ENCODE data around the gene KDM5A.
"Not testable (repeated sequence)": the region's sequence is repeated elsewhere in the genome, so short reads cannot be mapped to it uniquely, and the experiment has no call there.

The KDM5A gene

DNA sequence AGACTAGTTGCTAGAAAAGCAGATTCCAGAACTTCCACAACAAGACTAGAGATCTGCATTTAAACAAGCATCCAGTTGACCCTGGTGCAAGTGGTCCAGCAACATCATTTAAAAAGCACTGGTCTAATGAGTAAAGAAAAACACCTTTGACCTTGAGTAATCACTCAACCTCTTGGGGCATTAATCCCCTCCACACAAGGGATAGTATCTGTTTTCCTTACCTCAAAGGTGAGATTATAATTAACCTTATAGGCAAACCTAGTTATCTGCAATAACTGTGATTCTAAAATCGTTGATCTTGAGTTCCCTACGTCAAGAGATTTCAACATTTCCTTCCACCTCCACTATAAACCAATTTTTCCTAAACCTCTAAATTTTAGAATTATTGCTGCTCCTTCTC is 1.1 kb downstream of the KDM5A start:
- H3K27ac ChIP-seq (ENCODE audit: insufficient read depth, low read depth, low read length, poor library complexity, severe bottlenecking) = no peak overlapping the region
- no peaks in the 10 kb centered on the region for H3K4me1 ChIP-seq (ENCODE audit: control insufficient read depth, insufficient read depth, low read length)
- no peaks in the 10 kb centered on the region for H3K9me3 ChIP-seq (ENCODE audit: control insufficient read depth, low read length)
- WGBS, 2 experiments = 23 to 25% methylated on average over 2 of the region's 2 CpGs
- peak overlapping the region; percentile 85 for H3K4me3 ChIP-seq (ENCODE audit: insufficient read depth, low read depth, low read length)
- no peaks in the 10 kb centered on the region for H3K27me3 ChIP-seq (ENCODE audit: control insufficient read depth, insufficient read depth, low read length, poor library complexity, severe bottlenecking)
- no peaks in the 10 kb centered on the region for H3K36me3 ChIP-seq (ENCODE audit: control insufficient read depth, insufficient read depth, low read length)

DNA sequence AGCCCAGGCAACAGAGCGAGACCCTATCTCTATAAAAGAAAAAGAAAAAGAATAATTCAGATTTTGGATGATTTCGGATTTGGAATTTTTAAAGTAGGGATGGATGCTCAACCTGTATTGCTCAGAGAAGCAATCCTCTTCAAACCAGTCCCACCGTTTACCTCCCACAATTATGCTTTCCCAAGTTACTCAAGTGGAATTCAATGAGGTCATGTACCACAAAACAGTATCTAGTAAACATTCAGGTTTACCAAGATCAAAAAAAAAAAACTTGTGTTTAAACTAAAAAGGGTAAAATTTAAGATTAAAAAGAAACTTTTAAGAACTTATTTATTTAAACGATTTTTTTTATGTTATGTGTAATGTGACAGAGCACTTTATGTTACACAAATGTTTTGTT is 2.5 kb downstream of the KDM5A start:
- no peak overlapping the region for H3K4me3 ChIP-seq (ENCODE audit: insufficient read depth, low read depth, low read length)
- no peaks in the 10 kb centered on the region for H3K36me3 ChIP-seq (ENCODE audit: control insufficient read depth, insufficient read depth, low read length)
- no peak overlapping the region for H3K27ac ChIP-seq (ENCODE audit: insufficient read depth, low read depth, low read length, poor library complexity, severe bottlenecking)
- no peaks in the 10 kb centered on the region for H3K27me3 ChIP-seq (ENCODE audit: control insufficient read depth, insufficient read depth, low read length, poor library complexity, severe bottlenecking)
- WGBS, 2 experiments = 82 to 92% methylated on average over 4 of the region's 4 CpGs
- no peaks in the 10 kb centered on the region for H3K4me1 ChIP-seq (ENCODE audit: control insufficient read depth, insufficient read depth, low read length)
- H3K9me3 ChIP-seq (ENCODE audit: control insufficient read depth, low read length) = no peaks in the 10 kb centered on the region

DNA sequence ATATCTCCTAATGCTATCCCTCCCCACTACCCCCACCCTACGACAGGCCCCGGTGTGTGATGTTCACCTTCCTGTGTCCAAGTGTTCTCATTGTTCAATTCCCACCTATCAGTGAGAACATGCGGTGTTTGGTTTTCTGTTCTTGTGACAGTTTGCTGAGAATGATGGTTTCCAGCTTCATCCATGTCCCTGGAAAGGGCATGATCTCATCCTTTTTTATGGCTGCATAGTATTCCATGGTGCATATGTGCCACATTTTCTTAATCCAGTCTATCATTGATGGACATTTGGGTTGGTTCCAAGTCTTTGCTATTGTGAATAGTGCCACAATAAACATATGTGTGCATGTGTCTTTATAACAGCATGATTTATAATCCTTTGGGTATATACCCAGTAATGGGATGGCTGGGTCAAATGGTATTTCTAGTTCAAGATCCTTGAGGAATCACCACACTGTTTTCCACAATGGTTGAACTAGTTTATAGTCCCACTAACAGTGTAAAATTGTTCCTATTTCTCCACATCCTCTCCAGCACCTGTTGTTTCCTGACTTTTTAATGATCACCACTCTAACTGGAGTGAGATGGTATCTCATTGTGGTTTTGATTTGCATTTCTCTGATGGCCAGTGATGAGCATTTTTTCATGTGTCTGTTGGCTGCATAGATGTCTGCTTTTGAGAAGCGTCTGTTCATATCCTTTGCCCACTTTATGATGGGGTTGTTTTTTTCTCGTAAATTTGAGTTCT is 18.2 kb downstream of the KDM5A start:
- peaks cover 25% of the 10 kb centered on the region for H3K36me3 ChIP-seq (ENCODE audit: control insufficient read depth, insufficient read depth, low read length)
- H3K4me1 ChIP-seq (ENCODE audit: control insufficient read depth, insufficient read depth, low read length); H3K27me3 ChIP-seq (ENCODE audit: control insufficient read depth, insufficient read depth, low read length, poor library complexity, severe bottlenecking); H3K4me3 ChIP-seq (ENCODE audit: insufficient read depth, low read depth, low read length); H3K9me3 ChIP-seq (ENCODE audit: control insufficient read depth, low read length); H3K27ac ChIP-seq (ENCODE audit: insufficient read depth, low read depth, low read length, poor library complexity, severe bottlenecking): not testable (repeated sequence)
- WGBS, 2 experiments = 96 to 97% methylated on average over 3 to 4 of the region's 5 CpGs

DNA sequence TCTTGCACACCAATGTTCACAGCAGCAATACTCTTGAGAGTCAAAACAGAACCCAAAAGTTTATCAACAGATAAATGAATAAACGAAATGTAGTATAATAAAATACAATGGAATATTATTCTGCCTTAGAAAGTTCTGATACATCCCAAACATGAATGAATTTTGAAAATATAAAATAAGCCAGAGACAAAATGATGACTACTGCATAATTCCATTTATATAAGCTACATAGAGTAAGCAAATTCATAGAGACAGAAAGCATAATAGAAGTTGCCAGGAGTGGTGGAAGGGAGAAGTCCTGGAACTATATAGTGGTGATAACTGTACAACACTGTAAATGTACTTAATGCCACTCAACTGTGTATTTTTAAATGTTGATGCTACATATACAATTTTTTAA is 21.1 kb downstream of the KDM5A start:
- no peaks in the 10 kb centered on the region for H3K9me3 ChIP-seq (ENCODE audit: control insufficient read depth, low read length)
- H3K36me3 ChIP-seq (ENCODE audit: control insufficient read depth, insufficient read depth, low read length) = peaks cover 31% of the 10 kb centered on the region
- H3K27me3 ChIP-seq (ENCODE audit: control insufficient read depth, insufficient read depth, low read length, poor library complexity, severe bottlenecking) = no peaks in the 10 kb centered on the region
- WGBS, 2 experiments = no CpG with 5 or more reads among the region's 1 CpG
- H3K27ac ChIP-seq (ENCODE audit: insufficient read depth, low read depth, low read length, poor library complexity, severe bottlenecking) = no peak overlapping the region
- H3K4me1 ChIP-seq (ENCODE audit: control insufficient read depth, insufficient read depth, low read length) = no peaks in the 10 kb centered on the region
- no peak overlapping the region for H3K4me3 ChIP-seq (ENCODE audit: insufficient read depth, low read depth, low read length)

DNA sequence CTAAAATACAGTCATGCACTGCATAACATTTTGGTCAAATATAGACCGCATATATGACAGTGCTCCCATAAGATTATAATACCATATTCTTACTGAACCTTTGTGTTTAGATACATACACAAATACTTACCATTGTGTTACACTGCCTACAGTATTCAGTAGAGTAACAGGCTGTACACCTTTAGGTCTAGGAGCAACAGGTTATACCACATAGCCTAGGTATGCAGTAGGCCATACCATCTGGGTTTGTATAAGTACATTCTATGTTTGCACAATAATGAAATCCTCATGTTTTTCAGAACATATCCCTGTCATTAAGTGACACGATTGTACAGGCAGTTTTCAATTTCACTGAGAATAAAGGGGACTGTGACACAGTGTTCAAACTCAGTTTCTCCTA is 22.3 kb downstream of the KDM5A start:
- 85 to 94% methylated on average over 1 to 2 of the region's 2 CpGs for WGBS, 2 experiments
- peaks cover 39% of the 10 kb centered on the region for H3K36me3 ChIP-seq (ENCODE audit: control insufficient read depth, insufficient read depth, low read length)

DNA sequence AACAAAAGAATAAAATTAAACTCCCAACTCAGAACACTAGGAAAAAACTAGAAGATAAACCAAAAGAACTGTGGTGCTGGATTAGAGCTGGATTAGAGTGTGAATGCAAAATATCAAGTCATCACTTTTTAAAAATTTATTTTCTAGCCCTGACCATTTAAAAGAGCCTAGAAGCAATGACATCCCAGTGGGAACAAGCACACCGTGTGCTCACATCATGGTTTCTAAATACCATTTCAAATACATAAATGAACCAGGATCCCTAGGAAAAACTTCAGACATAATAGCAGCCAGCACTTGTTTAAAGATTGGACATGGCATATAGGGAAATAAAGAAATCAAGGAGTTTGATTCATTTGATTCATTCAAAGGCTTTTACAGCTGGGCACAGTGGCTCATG is 30.0 kb downstream of the KDM5A start:
- Histone ChIP-seq H3K4me1 (ENCODE audit: control insufficient read depth, insufficient read depth, low read length) (no peaks in the 10 kb centered on the region), H3K4me3 (ENCODE audit: insufficient read depth, low read depth, low read length) (no peak overlapping the region), H3K27ac (ENCODE audit: insufficient read depth, low read depth, low read length, poor library complexity, severe bottlenecking) (no peak overlapping the region), H3K9me3 (ENCODE audit: control insufficient read depth, low read length) (no peaks in the 10 kb centered on the region), H3K27me3 (ENCODE audit: control insufficient read depth, insufficient read depth, low read length, poor library complexity, severe bottlenecking) (no peaks in the 10 kb centered on the region), H3K36me3 (ENCODE audit: control insufficient read depth, insufficient read depth, low read length) (peaks cover 43% of the 10 kb centered on the region)
- WGBS, 2 experiments = 97 to 100% methylated on average over 1 of the region's 1 CpG

More for the DNA sequence above, 22.3 kb downstream of the KDM5A start:
- Histone ChIP-seq H3K9me3 (ENCODE audit: control insufficient read depth, low read length) (no peaks in the 10 kb centered on the region), H3K27me3 (ENCODE audit: control insufficient read depth, insufficient read depth, low read length, poor library complexity, severe bottlenecking) (no peaks in the 10 kb centered on the region), H3K27ac (ENCODE audit: insufficient read depth, low read depth, low read length, poor library complexity, severe bottlenecking) (no peak overlapping the region), H3K4me1 (ENCODE audit: control insufficient read depth, insufficient read depth, low read length) (no peaks in the 10 kb centered on the region), H3K4me3 (ENCODE audit: insufficient read depth, low read depth, low read length) (no peak overlapping the region)

DNA sequence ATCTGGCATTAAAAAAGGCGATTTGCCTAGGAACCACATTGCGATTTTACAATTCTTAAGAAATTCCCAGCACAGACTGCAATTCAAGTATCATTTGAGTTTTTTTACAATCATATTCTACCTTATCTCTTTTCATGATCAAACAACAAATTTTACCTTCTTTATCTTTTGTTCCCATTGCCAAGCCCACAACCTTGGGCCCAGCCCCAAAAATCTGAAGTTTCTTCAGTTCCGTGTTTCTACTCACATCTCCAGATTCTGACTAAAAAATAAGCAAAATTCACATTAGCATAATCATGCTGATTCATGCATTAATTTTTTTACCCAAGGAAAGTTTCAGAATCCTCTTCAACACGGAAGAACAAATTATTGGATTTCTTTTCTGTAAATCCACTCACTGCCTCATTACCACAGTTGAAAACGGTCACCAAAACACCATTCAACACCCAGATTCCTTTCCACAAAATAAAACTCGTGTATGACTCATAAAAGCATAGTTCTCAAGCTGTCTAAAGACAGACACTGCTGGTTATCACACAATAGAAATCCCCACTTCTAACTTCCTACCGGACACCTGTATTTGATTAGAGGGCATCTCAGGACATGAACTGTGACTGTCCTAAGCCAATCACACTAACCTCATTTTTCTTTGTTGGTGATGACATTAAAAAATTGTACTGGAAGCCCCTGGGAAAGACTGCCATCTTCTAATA is 32.7 kb downstream of the KDM5A start:
- H3K27ac ChIP-seq (ENCODE audit: insufficient read depth, low read depth, low read length, poor library complexity, severe bottlenecking) = no peak overlapping the region
- no peaks in the 10 kb centered on the region for H3K27me3 ChIP-seq (ENCODE audit: control insufficient read depth, insufficient read depth, low read length, poor library complexity, severe bottlenecking)
- H3K9me3 ChIP-seq (ENCODE audit: control insufficient read depth, low read length) = no peaks in the 10 kb centered on the region
- peaks cover 50% of the 10 kb centered on the region for H3K36me3 ChIP-seq (ENCODE audit: control insufficient read depth, insufficient read depth, low read length)
- H3K4me3 ChIP-seq (ENCODE audit: insufficient read depth, low read depth, low read length) = no peak overlapping the region
- H3K4me1 ChIP-seq (ENCODE audit: control insufficient read depth, insufficient read depth, low read length) = no peaks in the 10 kb centered on the region
- WGBS, 2 experiments = 93% methylated on average over 7 of the region's 7 CpGs

DNA sequence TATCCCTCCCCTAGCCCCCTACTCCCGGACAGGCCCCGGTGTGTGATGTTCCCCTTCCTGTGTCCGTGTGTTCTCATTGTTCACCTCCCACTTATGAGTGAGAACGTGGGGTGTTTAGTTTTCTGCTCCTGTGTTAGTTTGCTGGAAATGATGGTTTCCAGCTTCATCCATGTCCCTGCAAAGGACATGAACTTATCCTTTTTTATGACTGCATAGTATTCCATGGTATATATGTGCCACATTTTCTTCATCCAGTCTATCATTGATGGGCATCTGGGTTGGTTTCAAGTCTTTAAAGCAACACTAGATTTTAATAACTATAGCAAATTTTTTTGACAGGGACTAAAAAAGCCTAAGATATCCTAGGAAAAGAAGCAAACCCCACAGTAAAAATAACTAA is 37.9 kb downstream of the KDM5A start:
- H3K27ac ChIP-seq (ENCODE audit: insufficient read depth, low read depth, low read length, poor library complexity, severe bottlenecking); H3K27me3 ChIP-seq (ENCODE audit: control insufficient read depth, insufficient read depth, low read length, poor library complexity, severe bottlenecking); H3K4me3 ChIP-seq (ENCODE audit: insufficient read depth, low read depth, low read length); H3K4me1 ChIP-seq (ENCODE audit: control insufficient read depth, insufficient read depth, low read length); H3K9me3 ChIP-seq (ENCODE audit: control insufficient read depth, low read length): not testable (repeated sequence)
- peaks cover 49% of the 10 kb centered on the region for H3K36me3 ChIP-seq (ENCODE audit: control insufficient read depth, insufficient read depth, low read length)
- 94 to 99% methylated on average over 4 of the region's 4 CpGs for WGBS, 2 experiments

DNA sequence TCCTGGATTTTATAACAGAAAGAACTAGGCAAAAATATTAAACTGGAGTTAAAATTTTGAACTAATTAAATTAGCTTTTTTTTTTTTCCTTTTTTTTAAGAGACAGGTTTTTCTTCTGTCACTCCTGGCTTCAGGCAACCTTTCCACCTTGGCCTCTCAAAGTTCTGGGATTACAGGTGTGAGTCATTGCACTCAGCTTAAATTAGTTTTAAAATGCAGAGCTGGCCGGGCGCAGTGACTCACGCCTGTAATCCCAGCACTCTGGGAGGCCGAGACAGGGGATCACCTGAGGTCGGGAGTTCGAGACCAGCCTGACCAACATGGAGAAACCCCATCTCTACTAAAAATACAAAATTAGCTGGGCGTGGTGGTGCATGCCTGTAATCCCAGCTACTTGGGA is 39.5 kb downstream of the KDM5A start:
- H3K27me3 ChIP-seq (ENCODE audit: control insufficient read depth, insufficient read depth, low read length, poor library complexity, severe bottlenecking); H3K4me1 ChIP-seq (ENCODE audit: control insufficient read depth, insufficient read depth, low read length); H3K9me3 ChIP-seq (ENCODE audit: control insufficient read depth, low read length); H3K27ac ChIP-seq (ENCODE audit: insufficient read depth, low read depth, low read length, poor library complexity, severe bottlenecking); H3K4me3 ChIP-seq (ENCODE audit: insufficient read depth, low read depth, low read length): not testable (repeated sequence)
- 95 to 98% methylated on average over 7 of the region's 7 CpGs for WGBS, 2 experiments
- peaks cover 42% of the 10 kb centered on the region for H3K36me3 ChIP-seq (ENCODE audit: control insufficient read depth, insufficient read depth, low read length)

DNA sequence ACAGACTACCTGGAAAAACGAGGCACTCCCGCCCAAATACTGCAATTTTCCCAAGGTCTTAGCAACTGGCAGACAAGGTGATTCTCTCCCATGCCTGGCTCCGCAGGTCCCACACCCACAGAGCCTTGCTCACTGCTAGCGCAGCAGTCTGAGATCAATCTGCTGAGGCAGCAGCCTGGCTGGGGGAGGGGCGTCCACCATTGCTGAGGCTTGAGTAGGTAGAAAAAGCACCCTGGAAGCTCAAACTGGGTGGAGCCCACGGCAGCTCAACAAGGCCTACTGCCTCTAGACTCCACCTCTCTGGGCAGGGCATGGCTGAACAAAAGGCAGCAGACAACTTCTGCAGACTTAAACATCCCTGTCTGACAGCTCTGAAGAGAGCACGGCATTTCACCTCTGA is 46.1 kb downstream of the KDM5A start:
- H3K4me3 ChIP-seq (ENCODE audit: insufficient read depth, low read depth, low read length); H3K9me3 ChIP-seq (ENCODE audit: control insufficient read depth, low read length); H3K27me3 ChIP-seq (ENCODE audit: control insufficient read depth, insufficient read depth, low read length, poor library complexity, severe bottlenecking); H3K4me1 ChIP-seq (ENCODE audit: control insufficient read depth, insufficient read depth, low read length); H3K27ac ChIP-seq (ENCODE audit: insufficient read depth, low read depth, low read length, poor library complexity, severe bottlenecking); H3K36me3 ChIP-seq (ENCODE audit: control insufficient read depth, insufficient read depth, low read length): not testable (repeated sequence)
- 90% methylated on average over 7 of the region's 7 CpGs for whole genome bisulfite sequencing, 2 experiments

All from ectodermal cell (in vitro differentiated cells).